Left kidney (tissue), 2 donors: Measurements from ENCODE around the gene TMEM150B. TPM values are rescaled to one million over a fixed set of nuclear protein-coding genes. Genes with fewer than 3 reads are reported as not detected.

ENCODE experiments used
- DNase-seq: peaks from one replicate; pipeline ENCODE4 v3.0.0-alpha.2; 2013
- polyA plus RNA-seq: library from polyadenylated mRNA; unstranded; fragments of 120-200 nt; gene quantifications from one replicate; pipeline ENCODE4 v1.2.1, GENCODE V29; 2013; ENCODE audit not compliant: insufficient read length

TMEM150B gene
- polyA plus RNA-seq, 1 donor: 1.5 TPM

DNA sequence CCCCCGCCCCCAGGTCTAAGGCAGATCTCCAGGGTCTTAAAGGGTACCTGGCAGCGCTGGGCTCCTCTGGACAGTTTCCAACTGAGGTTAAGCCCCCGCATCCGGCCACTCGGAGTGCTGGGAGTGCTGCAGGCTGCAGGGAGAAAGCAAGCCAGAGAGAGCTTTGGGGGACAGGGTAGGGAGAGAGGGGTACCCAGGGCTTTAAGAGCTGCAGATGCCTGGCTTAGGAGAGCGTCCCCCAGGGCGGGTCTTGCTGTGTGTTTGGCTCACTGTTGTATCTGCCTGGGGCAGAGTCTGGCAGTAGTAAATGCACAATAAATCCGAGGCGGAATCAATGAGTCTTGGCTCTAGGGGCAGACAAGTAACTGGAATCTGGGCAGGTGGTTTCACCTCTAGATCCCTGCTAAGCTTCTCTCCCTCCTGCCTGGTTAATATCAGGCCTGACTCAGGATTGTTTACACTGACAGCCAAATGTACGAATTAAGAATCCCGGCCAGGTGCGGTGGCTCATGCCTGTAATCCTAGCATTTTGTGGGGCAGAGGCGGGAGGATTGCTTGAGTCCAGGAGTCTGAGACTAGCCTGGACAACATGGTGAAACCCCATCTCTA, 30.2 kb upstream of the TMEM150B start:
- DNase-seq: no peak

DNA sequence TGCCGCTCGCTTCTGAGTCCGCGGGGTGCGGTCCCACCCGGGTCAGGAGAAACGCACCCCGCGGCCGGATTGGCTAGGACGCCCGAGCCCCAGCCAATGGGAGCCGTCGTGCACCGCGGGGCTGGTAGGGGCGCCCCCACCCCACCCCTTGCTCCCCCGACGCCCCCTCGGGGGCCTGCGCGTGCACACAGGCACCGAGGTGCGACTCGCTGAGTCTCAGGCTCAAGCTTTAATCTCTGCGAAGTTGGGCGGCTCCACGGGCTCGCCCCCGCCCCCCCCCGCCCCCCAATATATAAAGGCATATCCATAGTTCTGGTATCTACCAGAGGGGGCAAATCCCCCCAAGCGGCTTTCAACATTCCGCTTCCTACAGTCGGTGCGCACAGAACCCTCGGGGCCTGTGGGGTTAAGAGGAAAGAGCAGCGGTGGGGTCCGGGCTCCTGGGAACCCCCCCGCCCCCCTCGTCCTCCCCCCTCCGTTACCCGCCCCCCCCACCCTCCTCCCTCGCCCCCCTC, 29.6 kb upstream of the TMEM150B start, which contains the start of gene COX6B2:
Gene COX6B2 (minus strand): TSS at position 22 of the 515 bp plus-strand sequence. CDS start 198 bp downstream, outside the sequence.
- no peak for DNase-seq

DNA sequence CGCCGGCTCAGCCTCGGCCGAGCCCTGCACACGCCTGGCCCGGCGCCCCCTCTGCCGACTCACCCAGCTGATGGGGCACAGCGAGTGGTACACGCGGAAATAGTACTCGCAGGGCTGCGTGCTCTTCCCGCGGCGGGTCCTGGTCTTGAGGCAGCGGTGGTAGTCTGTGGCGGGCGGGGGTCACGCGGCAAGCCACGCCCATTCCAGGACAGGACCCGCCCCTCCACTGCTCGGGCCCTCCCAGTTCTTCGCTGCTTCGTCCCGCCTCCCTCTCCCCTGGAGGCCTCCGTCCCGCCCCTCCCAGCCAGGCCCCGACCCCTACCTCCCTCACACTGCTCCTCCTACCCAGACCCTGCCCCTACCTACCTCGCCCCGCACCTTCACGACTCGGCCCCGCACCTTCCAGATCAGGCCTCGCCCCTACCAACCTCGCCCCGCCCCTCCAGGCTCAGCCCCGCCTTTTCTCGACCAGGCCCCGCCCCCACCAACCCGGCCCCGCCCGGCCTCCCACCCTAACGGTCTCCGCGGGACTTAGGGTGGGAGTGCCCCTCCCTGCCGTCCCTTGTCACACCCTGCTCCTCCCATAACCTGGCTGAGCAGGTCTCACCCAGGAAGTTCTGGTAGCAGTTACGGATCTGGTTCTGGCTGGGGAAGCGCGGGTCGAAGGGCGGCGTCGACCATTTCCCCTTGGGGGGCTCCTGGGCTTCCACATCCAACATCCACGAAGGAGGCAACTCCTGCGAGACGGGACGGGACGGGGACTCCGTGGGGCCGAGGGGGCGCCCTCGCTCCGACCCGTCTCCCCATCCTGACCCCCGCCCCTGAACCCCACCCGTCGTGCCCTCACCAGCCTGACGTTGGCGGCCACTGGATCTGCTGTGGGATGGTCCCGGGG, 28.9 kb upstream of the TMEM150B start:
- no peak for DNase-seq

DNA sequence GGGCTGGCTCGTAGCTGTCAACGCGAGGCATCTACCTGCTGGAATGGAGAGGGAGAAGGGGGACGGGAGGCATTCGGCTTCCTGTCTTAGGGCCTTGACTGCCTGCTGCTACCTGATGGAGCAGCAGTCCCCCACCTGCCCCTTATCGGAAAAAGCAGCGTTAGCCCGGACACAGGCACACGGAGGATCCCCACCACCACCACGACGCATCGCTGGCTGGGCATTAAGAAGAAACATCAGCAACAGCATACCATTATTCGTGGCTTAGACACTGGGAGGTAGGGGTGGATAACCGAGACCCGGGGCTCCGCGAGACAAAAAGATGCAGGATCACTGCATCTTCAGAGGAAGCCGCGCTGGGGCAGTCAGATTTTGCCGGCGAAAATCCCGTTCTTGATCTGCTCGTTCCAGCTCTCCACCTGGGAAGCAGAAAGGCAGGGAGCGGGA, 28.2 kb upstream of the TMEM150B start:
- DNase-seq: no peak

DNA sequence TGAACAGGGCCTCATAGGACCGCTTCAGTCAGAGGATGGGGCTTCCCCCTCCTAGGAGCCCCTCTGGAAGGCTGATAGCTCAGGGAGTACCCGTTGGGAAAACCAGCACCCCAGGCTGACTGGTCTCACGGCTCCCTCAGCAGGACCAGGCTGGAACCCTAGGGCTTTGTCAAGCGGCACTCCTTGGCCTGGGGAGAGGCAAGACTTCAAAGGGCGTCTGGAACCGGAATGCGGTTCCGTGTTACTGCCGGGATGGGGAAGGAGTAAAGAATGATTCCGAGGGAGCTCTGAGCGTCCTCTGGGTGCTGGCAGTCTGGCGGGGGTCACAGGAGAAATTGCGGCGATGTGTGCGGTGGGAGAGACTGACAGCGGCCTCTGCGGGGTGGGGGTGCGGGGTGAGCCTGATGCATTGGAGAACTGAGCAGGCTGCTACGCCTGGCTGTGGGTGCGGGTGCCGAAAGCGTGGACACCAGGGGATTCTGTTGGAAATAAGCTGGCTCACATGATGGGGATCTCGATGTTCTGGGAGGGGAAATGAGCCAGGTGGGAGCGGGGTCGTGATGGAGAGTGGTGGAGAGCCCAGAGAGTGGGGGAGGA, 27.5 kb upstream of the TMEM150B start:
- DNase-seq: no peak

DNA sequence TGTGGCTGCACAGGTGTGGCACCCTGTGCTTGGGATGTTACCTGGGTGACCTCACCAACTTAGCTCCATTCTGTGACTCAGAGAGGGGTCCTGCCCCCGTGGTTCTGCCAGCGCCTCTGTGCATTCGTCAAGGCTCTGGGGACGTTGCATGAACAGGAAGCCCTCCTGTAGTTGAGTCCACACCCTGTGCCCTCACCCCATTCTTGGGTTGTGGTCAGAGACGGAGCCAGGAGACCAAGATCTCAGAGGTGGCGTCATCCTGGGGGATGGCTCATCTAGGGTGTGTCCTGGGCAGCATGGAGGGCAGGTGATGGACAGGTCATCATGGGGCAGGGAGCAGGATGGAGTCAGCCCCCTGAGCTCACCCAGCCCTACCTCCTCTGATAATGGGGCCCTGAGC, 26.9 kb upstream of the TMEM150B start:
- no peak for DNase-seq

DNA sequence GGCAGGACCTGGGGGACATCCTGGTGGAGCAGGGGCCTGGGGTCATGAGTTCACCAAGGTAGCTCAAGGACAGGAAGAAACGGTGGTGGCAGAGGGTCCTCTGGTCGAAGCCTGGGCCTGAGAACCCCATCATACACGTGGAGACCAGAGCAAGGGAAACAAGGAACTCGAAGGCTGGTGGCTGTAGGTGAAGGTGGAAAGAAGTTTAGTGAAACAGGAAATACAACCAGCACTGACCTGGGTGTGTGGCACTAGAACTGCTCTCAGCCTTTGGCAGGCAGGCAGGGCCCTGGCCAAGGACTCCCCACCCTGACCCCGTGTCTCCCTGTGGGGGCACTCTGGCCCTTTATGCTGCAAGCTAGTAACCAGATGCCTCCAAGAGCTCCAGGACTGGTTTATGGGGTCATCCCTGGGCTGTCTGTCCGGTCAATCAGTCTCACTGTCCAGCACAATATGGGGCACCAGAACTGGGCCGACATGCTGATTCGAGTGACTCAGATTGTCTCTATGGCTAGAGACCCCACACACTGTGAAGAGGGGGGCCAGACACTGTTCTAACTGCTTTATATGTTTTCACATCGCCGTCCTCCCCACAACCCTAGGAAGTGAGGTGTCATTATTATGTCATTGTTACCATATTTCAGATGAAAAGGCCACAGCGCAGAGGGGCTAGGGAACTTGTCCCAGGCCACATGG, 25.6 kb upstream of the TMEM150B start:
- DNase-seq: no peak

DNA sequence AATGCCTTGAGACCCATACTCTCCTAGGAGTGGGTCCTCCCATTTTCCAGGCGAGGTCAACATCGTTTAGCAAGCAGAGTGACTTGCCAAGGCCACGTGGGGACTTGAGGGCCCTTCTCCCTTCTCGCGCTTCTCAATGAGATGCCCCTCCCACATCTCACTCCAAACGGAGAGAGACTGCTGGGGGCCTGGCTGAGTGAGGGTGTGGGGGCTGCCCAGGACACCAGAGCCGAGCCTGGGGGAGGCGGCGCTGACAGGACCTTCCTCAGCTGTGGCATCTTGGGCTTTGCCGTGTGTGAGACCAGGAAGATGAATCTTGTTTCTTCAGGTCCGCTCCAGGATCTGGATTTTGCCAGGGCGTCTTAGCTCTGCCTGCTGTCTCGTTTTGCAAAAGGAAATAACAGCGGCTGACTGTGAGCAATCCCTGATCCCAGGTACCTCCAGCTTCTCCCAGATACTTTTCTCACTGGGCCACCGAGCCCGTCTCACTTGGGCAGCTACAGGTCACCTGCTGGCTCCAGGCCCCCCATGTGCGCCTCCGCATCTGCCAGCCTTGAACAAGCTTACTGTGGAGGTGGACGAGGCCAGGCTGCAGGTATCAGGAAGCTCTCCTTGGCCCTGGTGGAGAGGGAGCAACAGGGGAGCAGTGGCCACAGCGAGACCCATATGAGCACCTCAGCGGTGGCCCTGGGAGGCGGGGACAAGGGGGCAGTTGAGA, 23.3 kb upstream of the TMEM150B start:
- peak; percentile 55 for DNase-seq

DNA sequence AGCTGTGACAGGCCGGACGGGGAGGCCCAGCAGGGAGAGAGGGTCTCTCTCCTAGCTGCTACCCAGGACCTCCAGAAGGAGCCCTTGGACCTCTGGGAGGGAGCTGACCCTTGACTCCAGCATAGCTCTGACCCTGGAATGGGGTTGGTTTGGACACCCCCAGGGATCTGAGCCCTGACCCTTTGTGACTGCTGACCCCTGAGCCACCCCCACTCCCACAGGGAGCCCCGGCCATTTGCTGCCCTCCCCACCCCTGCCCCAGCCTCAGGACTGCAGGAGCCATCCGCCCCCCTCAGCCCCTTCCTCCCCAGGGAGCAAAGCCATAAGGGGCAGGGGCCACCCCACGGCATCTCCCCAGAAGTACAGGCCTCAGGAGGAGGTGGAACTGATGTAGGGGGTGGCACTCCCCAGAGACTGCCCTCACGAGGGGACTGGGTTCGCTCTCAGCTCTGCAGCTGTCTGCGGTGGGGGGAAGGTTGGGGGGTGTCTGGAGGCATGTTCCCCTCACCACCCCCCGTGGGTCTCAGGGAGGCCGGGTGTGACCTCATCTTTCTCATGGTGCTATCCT, 22.4 kb upstream of the TMEM150B start:
- DNase-seq: no peak

DNA sequence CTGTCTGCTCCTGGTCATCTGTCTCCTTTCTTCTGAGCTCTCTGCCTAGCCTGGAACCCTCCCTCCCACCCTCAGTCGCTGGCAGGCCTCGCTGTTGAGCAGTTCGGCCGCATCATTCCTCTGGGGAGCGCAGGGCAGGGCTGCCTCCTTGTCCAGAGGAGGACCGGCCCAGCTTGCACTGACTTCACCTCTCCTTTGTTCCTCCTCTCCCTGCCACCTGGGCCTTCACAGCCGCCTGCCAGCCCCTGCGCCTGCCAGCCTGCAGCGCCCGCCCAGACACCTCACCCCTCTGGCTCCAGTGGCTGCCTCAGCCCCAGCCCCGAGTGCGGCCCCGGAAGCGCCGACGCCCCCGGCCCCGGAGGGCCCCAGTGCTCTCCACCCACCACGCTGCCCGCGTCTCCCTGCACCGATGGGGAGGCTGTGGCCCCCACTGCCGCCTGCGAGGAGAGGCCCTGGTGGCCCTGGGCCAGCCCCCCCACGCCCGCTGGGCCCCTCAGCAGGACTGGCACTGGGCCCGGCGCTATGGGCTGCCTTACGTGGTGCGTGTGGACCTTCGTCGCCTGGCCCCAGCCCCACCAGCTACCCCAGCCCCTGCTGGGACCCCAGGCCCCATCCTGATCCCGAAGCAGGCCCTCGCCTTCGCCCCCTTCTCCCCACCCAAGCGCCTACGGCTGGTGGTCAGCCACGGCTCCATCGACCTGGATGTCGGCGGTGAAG, 21.7 kb upstream of the TMEM150B start:
- no peak for DNase-seq

DNA sequence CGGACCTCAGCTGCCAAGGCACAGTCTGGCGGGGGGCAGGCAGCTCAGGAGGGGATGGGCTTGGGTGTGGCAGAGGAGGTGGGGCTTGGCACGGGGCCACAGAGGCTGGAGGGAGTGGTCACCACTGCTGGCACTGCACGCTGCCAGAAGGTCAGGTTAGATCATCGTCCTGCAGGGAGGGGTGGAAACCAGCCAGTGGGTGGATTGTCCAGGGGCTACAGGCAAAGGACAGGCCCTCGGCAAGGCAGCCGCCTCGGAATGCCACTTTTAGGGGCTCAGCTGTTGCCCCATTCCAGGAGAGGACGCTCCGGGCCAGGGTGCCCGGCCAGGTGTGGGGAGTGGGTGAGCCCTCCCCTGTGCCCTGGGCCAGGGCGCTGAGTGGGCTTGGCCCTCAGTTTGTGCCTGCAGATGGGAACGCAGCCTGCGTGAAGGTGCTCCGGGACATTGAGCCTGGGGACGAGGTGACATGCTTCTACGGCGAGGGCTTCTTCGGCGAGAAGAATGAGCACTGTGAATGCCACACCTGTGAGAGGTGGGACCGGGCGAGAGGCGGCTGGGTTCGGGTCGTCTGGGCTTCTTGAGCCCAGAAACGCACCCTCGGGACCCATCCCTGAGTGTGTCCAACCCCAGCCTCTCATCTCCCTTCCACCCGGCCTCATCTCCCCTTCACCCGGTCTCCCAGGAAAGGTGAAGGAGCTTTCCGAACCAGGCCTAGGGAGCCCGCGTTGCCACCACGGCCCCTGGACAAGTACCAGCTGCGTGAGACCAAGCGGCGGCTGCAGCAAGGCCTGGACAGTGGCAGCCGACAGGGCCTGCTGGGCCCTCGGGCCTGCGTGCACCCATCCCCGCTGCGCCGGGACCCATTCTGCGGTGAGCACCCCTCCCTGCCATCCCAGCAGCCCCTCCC, 20.9 kb upstream of the TMEM150B start:
- no peak for DNase-seq

DNA sequence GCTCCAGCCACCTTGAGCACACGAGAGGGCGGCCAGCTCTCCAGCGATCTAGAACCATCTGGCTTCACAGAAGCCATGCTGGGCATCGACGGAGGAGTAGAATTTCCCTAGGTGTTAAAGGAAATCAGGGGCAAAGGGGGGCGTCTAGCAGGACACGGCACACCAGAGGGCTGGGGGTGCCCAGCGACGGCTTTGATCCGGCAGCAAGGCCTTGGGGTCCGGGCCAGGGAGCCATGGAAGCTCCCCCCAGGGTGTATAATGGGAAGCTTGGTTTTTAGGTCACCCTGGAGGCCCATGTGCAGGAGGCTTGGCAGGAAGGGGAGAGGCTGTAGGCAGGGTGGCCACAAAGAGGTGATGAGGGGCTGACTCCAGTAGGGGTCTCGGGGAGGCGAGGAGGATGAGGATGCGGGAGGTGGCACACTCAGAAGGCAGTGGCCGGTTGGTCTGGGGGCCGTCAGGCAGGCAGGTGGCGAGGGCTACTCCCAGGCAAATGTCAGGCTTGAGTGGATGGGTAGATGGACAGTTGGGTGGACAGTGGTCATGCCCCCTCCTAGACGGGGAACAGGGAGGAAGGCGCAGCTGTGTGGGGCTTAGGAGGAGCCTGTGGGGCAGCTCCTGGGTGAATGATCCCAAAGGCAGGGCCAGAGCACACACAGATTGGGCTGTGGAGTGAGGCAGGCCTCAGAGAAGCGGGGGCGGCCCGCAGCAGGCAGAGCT, 20.1 kb upstream of the TMEM150B start:
- no peak for DNase-seq

DNA sequence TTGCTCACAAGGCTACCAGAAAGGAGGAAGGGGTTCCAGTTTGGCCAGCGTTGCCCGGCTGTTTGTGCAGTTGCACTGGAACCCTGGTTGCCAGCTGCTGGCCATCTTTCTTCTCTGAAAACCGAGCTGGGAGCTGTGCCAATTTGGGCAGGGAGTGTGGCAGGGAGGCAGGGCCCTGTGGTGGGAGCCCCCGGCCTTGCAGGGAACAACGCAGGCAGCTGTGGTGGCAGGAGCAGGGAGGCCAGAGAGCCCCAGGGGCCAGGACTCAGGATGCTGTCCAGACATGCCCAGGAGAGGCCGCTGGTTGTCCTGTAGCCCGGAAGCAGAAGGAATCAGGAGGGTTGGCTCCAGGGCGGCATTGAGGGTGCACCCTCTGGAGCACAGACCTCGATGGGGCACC, 19.3 kb upstream of the TMEM150B start:
- no peak for DNase-seq

DNA sequence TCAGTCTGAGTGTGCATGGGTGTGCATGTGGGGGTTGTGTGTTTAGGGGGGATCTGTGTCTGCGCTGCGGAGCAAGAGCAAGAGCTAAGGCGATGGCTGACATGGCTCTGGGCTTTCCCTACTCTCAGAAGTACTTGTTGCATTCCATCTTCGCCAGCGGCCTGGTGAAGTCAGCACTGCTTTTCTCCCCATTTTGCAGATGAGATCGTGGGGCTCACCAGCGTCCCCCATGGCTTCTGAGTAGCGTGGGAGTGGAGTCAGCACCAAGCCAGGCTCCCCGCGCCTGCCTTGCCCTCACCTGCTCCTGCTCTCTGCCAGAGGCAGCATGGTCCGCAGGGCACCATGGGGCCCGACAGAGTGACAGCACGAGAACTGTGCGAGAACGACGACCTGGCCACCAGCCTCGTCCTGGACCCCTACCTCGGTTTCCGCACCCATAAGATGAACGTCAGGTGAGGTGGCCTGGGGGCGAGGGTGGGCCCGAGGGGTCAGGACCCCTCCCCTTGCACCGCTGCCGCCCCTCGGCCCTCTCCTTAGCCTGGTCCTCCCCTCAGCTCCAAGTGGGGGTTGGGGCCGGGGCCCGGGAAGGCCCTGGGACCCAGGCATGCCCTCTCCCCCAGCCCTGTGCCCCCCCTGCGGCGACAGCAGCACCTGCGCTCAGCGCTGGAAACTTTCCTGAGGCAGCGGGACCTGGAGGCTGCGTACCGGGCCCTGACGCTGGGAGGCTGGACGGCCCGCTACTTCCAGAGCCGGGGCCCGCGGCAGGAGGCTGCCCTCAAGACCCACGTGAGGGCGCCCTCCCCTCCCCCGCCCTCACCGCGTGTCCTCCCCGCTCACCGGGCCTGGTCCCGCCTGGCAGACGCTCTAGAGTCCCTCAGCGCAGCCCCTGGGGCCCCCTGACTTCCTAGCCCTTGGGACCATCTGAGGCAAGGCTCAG, 16.7 kb upstream of the TMEM150B start:
- no peak for DNase-seq

DNA sequence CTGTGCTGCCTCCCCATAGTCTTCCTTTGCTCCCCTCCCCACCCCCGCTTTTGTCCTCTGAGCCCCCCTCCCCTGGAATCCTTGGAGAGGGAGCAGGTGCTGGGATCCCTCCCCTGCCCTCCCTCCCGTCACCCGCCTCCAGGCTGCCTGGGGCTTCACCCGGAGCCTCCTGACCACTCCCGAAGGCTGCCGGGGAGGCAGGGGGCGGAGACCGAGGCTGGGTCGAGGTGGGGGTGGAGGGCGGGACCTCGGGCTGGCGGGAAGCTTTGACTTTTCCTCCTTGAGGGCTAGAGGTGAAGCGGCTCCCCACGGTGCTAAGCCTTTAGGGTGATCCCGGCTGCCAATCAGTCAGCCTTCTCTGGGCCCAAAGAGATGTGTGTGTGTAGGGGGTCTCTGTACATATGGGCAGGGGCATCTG, 16.0 kb upstream of the TMEM150B start:
- peak; percentile 74 for DNase-seq

DNA sequence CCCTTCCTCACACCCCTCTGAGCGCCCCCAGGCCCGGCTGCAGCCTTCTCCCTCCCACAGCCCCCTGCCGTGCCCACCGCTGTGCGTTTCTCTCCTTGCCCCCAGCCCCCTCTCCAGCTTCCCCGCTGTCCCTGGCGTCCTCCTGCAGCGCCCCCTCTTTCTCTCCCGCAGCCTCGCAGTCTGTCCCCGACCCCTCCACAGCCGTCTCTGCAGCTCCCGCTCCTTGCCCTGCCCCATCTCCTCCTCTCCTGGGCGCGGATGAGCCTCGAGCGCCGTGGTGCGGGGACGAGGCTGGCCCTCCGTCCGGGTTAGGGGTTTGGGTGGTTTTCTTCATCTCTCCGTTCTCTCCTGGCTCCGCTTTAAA, 15.6 kb upstream of the TMEM150B start:
- no peak for DNase-seq
